Measurements from ENCODE around the gene COL9A1. TPM values are rescaled to one million over a fixed set of nuclear protein-coding genes. Genes with fewer than 3 reads are reported as not detected.

The COL9A1 gene
- total RNA-seq, 1 experiment from 2014 or later, result not detected

- Histone ChIP-seq H3K9me3 (ENCODE audit: control insufficient read depth, insufficient read depth, low read depth, low read length) (no peaks in the 10 kb centered on the region), H3K27me3 (ENCODE audit: control insufficient read depth, insufficient read depth, low read length) (peaks cover 8% of the 10 kb centered on the region), H3K4me1 (ENCODE audit: control insufficient read depth, insufficient read depth, low read length) (0 out of 2 replicates have a peak, but pooled peaks cover 3% of the 10 kb centered on the region), H3K4me3 (ENCODE audit: low read depth in 2 of 2, low read length in 2 of 2) (no peak overlapping the region), H3K36me3 (ENCODE audit: control insufficient read depth, insufficient read depth, low read length) (no peaks in the 10 kb centered on the region), H3K27ac (ENCODE audit: low read length) (no peak overlapping the region; the same call in 1 of the 2 replicates)
- POLR2A ChIA-PET, result no interaction called here
- ATAC-seq (peak; percentile 89), DNase-seq (ENCODE audit: low read depth, low spot score) (no peak)
- no TSS peak for BruUV-seq (replicated peaks)
- TF ChIP-seq CTCF (IDR thresholded peaks at IDR 0.05), result no peak
- TF ChIP-seq SIN3A (IDR thresholded peaks at IDR 0.05; ENCODE audit: borderline replicate concordance, insufficient read depth, low read depth, low read length), result no peak
- TF ChIP-seq POLR2AphosphoS5 (IDR thresholded peaks at IDR 0.05; ENCODE audit: low read depth, low read length), result no peak
- TF ChIP-seq REST (IDR thresholded peaks at IDR 0.05; ENCODE audit: insufficient read depth in 1 of 2, low read depth in 2 of 2, low read length in 1 of 2), result no peak
- no peak for TF ChIP-seq TCF7L2 (IDR thresholded peaks at IDR 0.05; ENCODE audit: low read depth, low read length)
- in situ Hi-C loops (cut with HindIII; ENCODE audit: low pct_unique_long_range_greater_than_20kb, low sequenced_read_pairs) (no loop called here), intact Hi-C loops (cut with micrococcal nuclease; ENCODE audit: unreplicated experiment) (loop anchor here (5.0 kb wide), 1 partner anchor 700 kb away; no protein-coding TSS in a partner anchor)
- CTCF ChIA-PET, result no interaction called here
These were observed 9.4 kb upstream of the COL9A1 start for GRCh38 chr6:70312165-70312745.

- Histone ChIP-seq H3K27ac (ENCODE audit: low read length) (no peak overlapping the region), H3K4me1 (ENCODE audit: control insufficient read depth, insufficient read depth, low read length) (0 out of 2 replicates have a peak, but pooled peaks cover 3% of the 10 kb centered on the region), H3K9me3 (ENCODE audit: control insufficient read depth, insufficient read depth, low read depth, low read length) (no peaks in the 10 kb centered on the region), H3K4me3 (ENCODE audit: low read depth in 2 of 2, low read length in 2 of 2) (no peak overlapping the region), H3K27me3 (ENCODE audit: control insufficient read depth, insufficient read depth, low read length) (peaks cover 10% of the 10 kb centered on the region), H3K36me3 (ENCODE audit: control insufficient read depth, insufficient read depth, low read length) (no peaks in the 10 kb centered on the region)
- ATAC-seq (no peak), DNase-seq (ENCODE audit: low read depth, low spot score) (peak; percentile 33)
- POLR2A ChIA-PET, result interaction anchor here (0.6 kb wide), 1 partner anchor 129 kb away, joined by 4 read pairs; no protein-coding TSS in a partner anchor
- in situ Hi-C loops (cut with HindIII; ENCODE audit: low pct_unique_long_range_greater_than_20kb, low sequenced_read_pairs) (no loop called here), intact Hi-C loops (cut with micrococcal nuclease; ENCODE audit: unreplicated experiment) (loop anchor here (1.0 to 5.0 kb wide), 2 partner anchors 59 to 702 kb away; no protein-coding TSS in a partner anchor)
- CTCF ChIA-PET, result interaction anchor here (0.6 to 3.7 kb wide), 6 partner anchors 40 to 645 kb away, joined by 3 to 53 read pairs (median 5); no protein-coding TSS in a partner anchor
- no TSS peak for BruUV-seq (replicated peaks)
- TF ChIP-seq SIN3A (IDR thresholded peaks at IDR 0.05; ENCODE audit: borderline replicate concordance, insufficient read depth, low read depth, low read length) (no peak), CTCF (IDR thresholded peaks at IDR 0.05) (peak; percentile 72; the same call in 1 of the 2 replicates), POLR2AphosphoS5 (IDR thresholded peaks at IDR 0.05; ENCODE audit: low read depth, low read length) (no peak)
These were observed 7.3 kb upstream of the COL9A1 start for GRCh38 chr6:70310063-70310694.
